ENCODE measurements around the gene RBM39. TPM values are rescaled to one million over a fixed set of nuclear protein-coding genes. Genes with fewer than 3 reads are reported as not detected.
"Not testable (repeated sequence)": the region's sequence is repeated elsewhere in the genome, so short reads cannot be mapped to it uniquely, and the experiment has no call there.

The RBM39 gene
- total and polyA plus RNA-seq, 3 experiments from 2014 or later, result 157 to 352 (median 349) TPM

GRCh38 chr20:35723275-35723639 lies 18.8 kb downstream of the RBM39 start:
- Mint-ChIP-seq H3K27ac (peak overlapping the region in 6 of 8 donors; percentile 9 to 79 (median 62)), H3K36me3 (peaks cover 17 to 90% (median 30%) of the 10 kb centered on the region in 3 donors), H3K4me1 (peaks cover 41 to 61% (median 55%) of the 10 kb centered on the region in 3 donors), H3K4me3 (peak overlapping the region in 4 of 7 donors; percentile 12 to 44 (median 35))
- H3K27me3 Mint-ChIP-seq; CTCF ChIA-PET; DNase-seq; H3K27ac ChIP-seq (ENCODE audit: low read depth, low read length); H3K27me3 ChIP-seq (ENCODE audit: insufficient read depth, low read length, poor library complexity, severe bottlenecking); H3K4me3 ChIP-seq (ENCODE audit: low read length); H3K9me3 Mint-ChIP-seq; H3K4me1 ChIP-seq (ENCODE audit: insufficient read depth, low read length); H3K9me3 ChIP-seq (ENCODE audit: low read length): not testable (repeated sequence)
- POLR2A ChIA-PET, result interaction anchor here (0.7 kb wide), 1 partner anchor 8 kb away, joined by 3 read pairs; no protein-coding TSS in a partner anchor
- H3K36me3 ChIP-seq (ENCODE audit: insufficient read depth, low read length), result peaks cover 83% of the 10 kb centered on the region

DNA sequence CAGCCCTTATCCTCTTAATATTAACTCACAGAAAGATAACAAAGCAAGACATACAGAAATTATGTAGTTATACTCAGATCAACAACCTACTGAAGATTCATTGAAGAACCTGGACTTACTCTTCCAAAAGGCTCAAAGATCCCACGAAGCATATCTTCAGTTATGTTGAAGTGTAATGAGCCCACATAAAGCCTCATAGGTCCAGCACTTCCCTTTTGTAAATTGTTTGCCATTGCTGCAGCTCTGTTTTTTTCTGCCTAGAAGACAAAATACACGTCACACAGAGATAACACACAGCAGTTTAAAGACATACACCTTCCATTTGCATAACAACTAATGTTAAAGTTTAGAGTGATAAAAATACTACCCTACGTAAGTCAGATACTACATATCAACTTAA lies 20.4 kb downstream of the RBM39 start:
- Mint-ChIP-seq H3K4me1 (peaks cover 49 to 67% (median 63%) of the 10 kb centered on the region in 3 donors), H3K9me3 (no peaks in the 10 kb centered on the region), H3K27ac (peak overlapping the region in 4 of 8 donors; percentile 7 to 79 (median 44)), H3K36me3 (peaks cover 17 to 92% (median 35%) of the 10 kb centered on the region in 3 donors), H3K4me3 (peak overlapping the region in 5 of 7 donors; percentile 17 to 49 (median 39)), H3K27me3 (no peaks in the 10 kb centered on the region)
- no peak overlapping the region for H3K27ac ChIP-seq (ENCODE audit: low read depth, low read length)
- peaks cover 9% of the 10 kb centered on the region for H3K4me1 ChIP-seq (ENCODE audit: insufficient read depth, low read length)
- no peak overlapping the region for H3K4me3 ChIP-seq (ENCODE audit: low read length)
- DNase-seq, result no peak
- CTCF ChIA-PET, result interaction anchor here (1.4 kb wide), 1 partner anchor 13 kb away, joined by 3 read pairs; no protein-coding TSS in a partner anchor
- no peaks in the 10 kb centered on the region for H3K9me3 ChIP-seq (ENCODE audit: low read length)
- peaks cover 86% of the 10 kb centered on the region for H3K36me3 ChIP-seq (ENCODE audit: insufficient read depth, low read length)
- POLR2A ChIA-PET, result interaction anchor here (0.7 kb wide), 1 partner anchor 1776 kb away, joined by 5 read pairs; no protein-coding TSS in a partner anchor
- H3K27me3 ChIP-seq (ENCODE audit: insufficient read depth, low read length, poor library complexity, severe bottlenecking), result no peaks in the 10 kb centered on the region

DNA sequence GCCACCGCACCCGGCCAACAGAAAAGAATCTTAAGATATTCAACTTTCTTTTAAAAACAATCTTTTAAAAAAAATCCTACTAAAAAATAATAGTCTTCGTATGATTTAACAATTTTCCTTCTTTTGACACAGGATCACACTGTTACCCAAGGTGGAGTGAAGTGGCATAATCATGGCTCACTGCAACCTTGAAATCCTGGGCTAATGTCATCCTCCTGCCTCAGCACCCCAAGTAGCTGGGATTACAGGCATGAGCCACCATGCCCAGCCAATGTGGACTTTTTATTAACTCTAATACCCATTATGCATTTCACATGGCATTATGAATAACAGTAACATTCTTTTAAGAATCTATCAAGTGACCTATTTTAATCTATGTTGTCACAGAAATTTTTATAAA lies 20.8 kb downstream of the RBM39 start:
- ChIA-PET CTCF (interaction anchor here (1.4 kb wide), 1 partner anchor 14 kb away, joined by 3 read pairs; no protein-coding TSS in a partner anchor), POLR2A (no interaction called here)
- Histone ChIP-seq H3K4me3 (ENCODE audit: low read length) (no peak overlapping the region), H3K36me3 (ENCODE audit: insufficient read depth, low read length) (peaks cover 86% of the 10 kb centered on the region), H3K4me1 (ENCODE audit: insufficient read depth, low read length) (peaks cover 12% of the 10 kb centered on the region), H3K27me3 (ENCODE audit: insufficient read depth, low read length, poor library complexity, severe bottlenecking) (no peaks in the 10 kb centered on the region), H3K9me3 (ENCODE audit: low read length) (no peaks in the 10 kb centered on the region), H3K27ac (ENCODE audit: low read depth, low read length) (no peak overlapping the region)
- Mint-ChIP-seq H3K36me3 (peaks cover 17 to 91% (median 35%) of the 10 kb centered on the region in 3 donors), H3K27me3 (no peaks in the 10 kb centered on the region), H3K4me1 (peaks cover 50 to 65% (median 63%) of the 10 kb centered on the region in 3 donors), H3K27ac (peak overlapping the region in 2 of 8 donors; percentile 38 to 79), H3K4me3 (peak overlapping the region in 3 of 7 donors; percentile 25 to 41 (median 27)), H3K9me3 (no peaks in the 10 kb centered on the region)
- no peak for DNase-seq

DNA sequence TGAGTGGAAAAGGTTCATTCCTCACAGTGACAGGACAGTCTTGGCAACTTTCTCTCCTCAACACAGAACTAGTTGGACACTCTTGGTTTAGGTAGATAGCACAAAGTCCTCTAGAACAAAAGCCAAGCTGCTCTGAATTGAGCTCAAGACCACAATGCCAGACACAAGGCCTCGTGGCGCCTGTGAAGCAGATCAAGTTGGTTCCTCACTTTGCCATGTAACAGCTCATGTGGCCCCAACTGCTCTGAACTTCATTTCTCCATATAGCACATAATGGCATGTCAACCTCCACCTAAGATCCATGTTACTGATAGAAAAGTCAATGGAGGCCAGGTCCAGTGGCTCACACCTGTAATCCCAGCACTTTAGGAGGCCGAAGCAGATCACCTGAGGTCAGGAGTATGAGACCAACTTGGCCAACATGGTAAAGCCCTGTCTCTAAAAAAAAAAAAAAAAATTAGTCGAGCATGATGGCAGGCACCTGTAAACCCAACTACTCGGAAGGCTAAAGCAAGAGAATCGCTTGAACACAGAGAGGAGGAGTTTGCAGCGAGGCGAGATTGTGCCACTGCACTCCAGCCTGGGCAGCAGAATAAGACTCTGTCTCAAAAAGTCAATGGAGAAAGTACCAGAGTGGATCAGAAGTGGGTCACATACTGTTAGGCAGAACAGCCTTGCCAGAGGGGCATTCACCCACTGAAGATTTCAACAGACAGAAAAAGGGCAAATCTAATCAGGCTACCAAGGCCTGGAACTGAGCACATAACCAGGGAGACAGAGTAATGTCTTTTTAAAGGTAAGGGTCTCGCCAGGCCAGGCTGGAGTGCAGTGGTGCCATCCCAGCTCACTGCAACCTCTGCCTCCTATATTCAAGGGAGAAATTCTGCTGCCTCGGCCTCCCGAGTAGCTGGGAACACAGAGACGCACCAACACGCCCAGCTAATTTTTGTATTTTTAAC lies 21.6 kb downstream of the RBM39 start:
- Mint-ChIP-seq H3K4me3 (peak overlapping the region in 4 of 7 donors; percentile 3 to 54 (median 34)), H3K4me1 (peaks cover 53 to 69% (median 69%) of the 10 kb centered on the region in 3 donors), H3K27me3 (no peaks in the 10 kb centered on the region), H3K36me3 (peaks cover 17 to 92% (median 38%) of the 10 kb centered on the region in 3 donors), H3K27ac (peak overlapping the region in 7 of 8 donors; percentile 8 to 79 (median 43)), H3K9me3 (no peaks in the 10 kb centered on the region)
- H3K27me3 ChIP-seq (ENCODE audit: insufficient read depth, low read length, poor library complexity, severe bottlenecking), result no peaks in the 10 kb centered on the region
- H3K4me3 ChIP-seq (ENCODE audit: low read length), result no peak overlapping the region
- H3K27ac ChIP-seq (ENCODE audit: low read depth, low read length), result no peak overlapping the region
- peaks cover 14% of the 10 kb centered on the region for H3K4me1 ChIP-seq (ENCODE audit: insufficient read depth, low read length)
- H3K36me3 ChIP-seq (ENCODE audit: insufficient read depth, low read length), result peaks cover 84% of the 10 kb centered on the region
- ChIA-PET CTCF (interaction anchor here (1.1 to 1.4 kb wide), 2 partner anchors 15 to 102 kb away, joined by 3 read pairs; no protein-coding TSS in a partner anchor), POLR2A (interaction anchor here (1.0 to 1.4 kb wide), 2 partner anchors 22 to 56 kb away, joined by 3 to 4 read pairs; partner anchors contain the start of gene RBM39)
- DNase-seq, result no peak
- H3K9me3 ChIP-seq (ENCODE audit: low read length), result no peaks in the 10 kb centered on the region

DNA sequence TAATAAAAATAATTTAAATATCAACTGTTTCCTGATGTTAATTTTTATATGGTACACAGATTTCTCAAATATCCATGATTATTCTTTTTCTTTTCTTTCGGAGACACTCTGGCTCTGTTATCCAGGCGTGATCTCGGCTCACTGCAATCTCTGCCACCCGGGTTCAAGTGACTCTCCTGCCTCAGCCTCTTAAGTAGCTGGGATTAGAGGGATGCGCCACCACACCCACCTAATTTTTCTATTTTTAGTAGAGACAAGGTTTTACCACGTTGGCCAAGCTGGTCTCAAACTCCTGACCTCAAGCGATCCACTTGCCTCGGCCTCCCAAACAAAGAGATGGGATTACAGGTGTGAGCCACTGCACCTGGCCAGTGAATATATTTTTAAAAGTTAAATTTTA lies 22.3 kb downstream of the RBM39 start:
- no peaks in the 10 kb centered on the region for H3K9me3 ChIP-seq (ENCODE audit: low read length)
- H3K36me3 ChIP-seq (ENCODE audit: insufficient read depth, low read length), result peaks cover 85% of the 10 kb centered on the region
- DNase-seq, result no peak
- ChIA-PET POLR2A (interaction anchor here (0.5 to 1.4 kb wide), 3 partner anchors 22 to 167 kb away, joined by 3 to 6 read pairs (median 4); partner anchors contain the start of gene RBM39), CTCF (interaction anchor here (1.1 kb wide), 1 partner anchor 101 kb away, joined by 3 read pairs; no protein-coding TSS in a partner anchor)
- no peak overlapping the region for H3K4me3 Mint-ChIP-seq
- no peaks in the 10 kb centered on the region for H3K9me3 Mint-ChIP-seq
- H3K4me1 ChIP-seq (ENCODE audit: insufficient read depth, low read length), result peaks cover 14% of the 10 kb centered on the region
- H3K27me3 ChIP-seq (ENCODE audit: insufficient read depth, low read length, poor library complexity, severe bottlenecking), result no peaks in the 10 kb centered on the region
- H3K27me3 Mint-ChIP-seq, result no peaks in the 10 kb centered on the region
- no peak overlapping the region for H3K4me3 ChIP-seq (ENCODE audit: low read length)
- H3K36me3 Mint-ChIP-seq, result peaks cover 10 to 91% (median 34%) of the 10 kb centered on the region in 3 donors
- no peak overlapping the region for H3K27ac ChIP-seq (ENCODE audit: low read depth, low read length)
- peaks cover 52 to 67% (median 67%) of the 10 kb centered on the region in 3 donors for H3K4me1 Mint-ChIP-seq
- peak overlapping the region in 1 of 8 donors; percentile 79 for H3K27ac Mint-ChIP-seq

DNA sequence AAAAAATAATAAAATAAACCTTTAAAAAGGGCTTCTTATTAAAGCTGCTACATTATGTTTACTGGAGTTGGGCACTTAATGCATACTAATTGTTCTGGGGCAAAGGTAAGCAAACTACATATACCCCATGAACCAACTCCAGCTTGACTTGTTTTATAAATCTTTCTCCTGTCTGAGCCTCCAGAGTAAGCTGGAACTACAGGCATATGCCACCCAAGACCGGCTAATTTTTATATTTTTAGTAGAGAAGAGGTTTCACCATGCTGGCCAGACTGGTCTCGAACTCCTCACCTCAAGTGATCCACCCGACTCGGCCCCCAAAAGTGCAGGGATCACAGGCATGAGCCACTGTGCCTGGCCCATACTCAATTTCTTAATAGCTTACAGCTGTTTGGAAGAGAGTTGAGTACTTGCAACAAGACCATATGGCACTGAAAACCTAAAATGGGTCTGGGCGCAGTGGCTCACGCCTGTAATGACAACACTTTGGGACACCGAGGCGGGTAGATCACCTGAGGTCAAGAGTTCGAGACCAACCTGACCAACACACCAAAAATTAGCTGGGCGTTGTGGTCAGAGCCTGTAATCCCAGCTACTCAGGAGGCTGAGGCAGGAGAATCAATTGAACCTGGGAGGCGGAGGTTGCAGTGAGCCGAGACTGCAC lies 23.0 kb downstream of the RBM39 start:
- Mint-ChIP-seq H3K36me3 (peaks cover 11 to 89% (median 33%) of the 10 kb centered on the region in 3 donors), H3K4me1 (peaks cover 53 to 69% (median 68%) of the 10 kb centered on the region in 3 donors)
- CTCF ChIA-PET, result interaction anchor here (1.1 kb wide), 1 partner anchor 100 kb away, joined by 3 read pairs; no protein-coding TSS in a partner anchor

GRCh38 chr20:35718321-35718720 lies 23.7 kb downstream of the RBM39 start:
- H3K27me3 ChIP-seq (ENCODE audit: insufficient read depth, low read length, poor library complexity, severe bottlenecking); H3K27me3 Mint-ChIP-seq; H3K4me3 ChIP-seq (ENCODE audit: low read length); H3K9me3 ChIP-seq (ENCODE audit: low read length); H3K9me3 Mint-ChIP-seq; H3K27ac ChIP-seq (ENCODE audit: low read depth, low read length); DNase-seq: not testable (repeated sequence)
- H3K36me3 ChIP-seq (ENCODE audit: insufficient read depth, low read length), result peaks cover 83% of the 10 kb centered on the region
- H3K4me1 ChIP-seq (ENCODE audit: insufficient read depth, low read length), result peaks cover 14% of the 10 kb centered on the region
- ChIA-PET POLR2A (interaction anchor here (0.6 kb wide), 1 partner anchor 103 kb away, joined by 8 read pairs; no protein-coding TSS in a partner anchor), CTCF (interaction anchor here (0.7 to 0.8 kb wide), 2 partner anchors 120 to 271 kb away, joined by 3 read pairs; no protein-coding TSS in a partner anchor)
- H3K36me3 Mint-ChIP-seq, result peaks cover 15 to 89% (median 36%) of the 10 kb centered on the region in 3 donors
- peak overlapping the region in 3 of 8 donors; percentile 29 to 60 (median 51) for H3K27ac Mint-ChIP-seq
- H3K4me1 Mint-ChIP-seq, result peaks cover 59 to 74% (median 71%) of the 10 kb centered on the region in 3 donors
- peak overlapping the region in 2 of 7 donors; percentile 12 to 65 for H3K4me3 Mint-ChIP-seq

More for the DNA sequence above, 23.0 kb downstream of the RBM39 start:
- no peak for DNase-seq
- H3K9me3 ChIP-seq (ENCODE audit: low read length), result no peaks in the 10 kb centered on the region
- POLR2A ChIA-PET, result interaction anchor here (0.5 kb wide), 1 partner anchor 166 kb away, joined by 6 read pairs; no protein-coding TSS in a partner anchor
- Mint-ChIP-seq H3K9me3 (no peaks in the 10 kb centered on the region), H3K27me3 (peaks cover 0 to 1% of the 10 kb centered on the region in 2 donors), H3K27ac (peak overlapping the region in 4 of 8 donors; percentile 11 to 68 (median 26)), H3K4me3 (peak overlapping the region in 1 of 7 donors; percentile 18)
- peaks cover 84% of the 10 kb centered on the region for H3K36me3 ChIP-seq (ENCODE audit: insufficient read depth, low read length)
- H3K27ac ChIP-seq (ENCODE audit: low read depth, low read length), result no peak overlapping the region
- peaks cover 14% of the 10 kb centered on the region for H3K4me1 ChIP-seq (ENCODE audit: insufficient read depth, low read length)
- no peak overlapping the region for H3K4me3 ChIP-seq (ENCODE audit: low read length)
- H3K27me3 ChIP-seq (ENCODE audit: insufficient read depth, low read length, poor library complexity, severe bottlenecking), result no peaks in the 10 kb centered on the region
